Measurements from ENCODE around the gene COQ5.
A peak's percentile ranks its signal among the peaks of the same experiment; 100 is the strongest.
"Not testable (repeated sequence)": the region's sequence is repeated elsewhere in the genome, so short reads cannot be mapped to it uniquely, and the experiment has no call there.

The COQ5 gene

DNA sequence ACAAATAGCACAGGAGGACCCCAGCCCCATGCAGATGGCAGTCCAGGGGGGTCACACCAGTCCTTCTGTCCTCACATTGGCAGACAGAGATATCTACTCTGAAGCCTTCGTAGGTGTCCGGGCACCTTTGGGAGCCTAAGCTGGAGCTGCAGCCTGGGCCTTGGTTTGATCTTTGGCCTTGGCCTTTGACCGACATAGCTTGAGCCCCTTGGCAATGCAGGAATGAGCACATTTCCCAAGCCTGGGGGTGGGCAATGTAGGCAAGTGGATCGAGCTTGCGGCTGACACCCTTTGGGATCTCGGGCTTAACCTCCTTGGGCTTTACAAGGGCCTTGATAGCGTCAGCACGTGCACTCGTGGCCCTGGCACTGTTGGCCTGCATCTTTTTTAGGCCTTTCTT, 6.4 kb downstream of the COQ5 start:
- DNase-seq = no peak

DNA sequence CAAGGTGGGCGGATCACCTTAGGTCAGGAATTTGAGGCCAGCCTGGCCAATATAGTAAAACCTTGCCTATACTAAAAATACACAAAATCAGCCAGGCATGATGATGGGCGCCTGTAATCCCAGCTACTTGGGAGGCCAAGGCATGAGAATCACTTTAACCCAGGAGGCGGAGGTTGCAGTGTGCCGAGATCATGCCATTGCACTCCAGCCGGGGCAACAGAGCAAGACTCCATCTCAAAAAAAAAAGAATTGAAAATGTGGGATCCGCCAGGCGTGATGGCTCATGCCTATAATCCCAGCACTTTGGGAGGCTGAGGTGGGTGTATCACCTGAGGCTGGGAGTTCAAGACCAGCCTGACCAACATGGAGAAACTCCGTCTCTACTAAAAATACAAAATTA, 9.6 kb downstream of the COQ5 start:
- DNase-seq = not testable (repeated sequence)

DNA sequence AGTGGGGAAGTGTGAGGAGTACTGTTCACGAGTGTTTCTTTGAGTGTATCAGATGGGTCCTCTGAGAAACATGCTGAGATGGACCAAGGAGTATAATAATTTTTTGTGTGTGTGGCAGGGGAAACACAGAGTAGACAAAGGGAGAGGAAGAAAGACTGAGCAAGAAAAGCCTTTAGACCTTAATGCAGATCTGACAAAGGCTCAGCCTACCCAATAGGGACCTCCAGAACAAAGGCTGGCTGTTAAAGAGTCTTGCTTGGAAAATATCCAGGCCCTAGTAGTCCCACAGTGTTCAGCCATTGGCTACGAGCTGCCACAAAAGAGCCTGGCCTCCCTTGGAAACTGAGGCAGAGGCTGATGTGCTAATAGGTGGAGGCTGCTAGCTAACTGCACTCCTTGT, 13.5 kb downstream of the COQ5 start:
- no peak for DNase-seq

DNA sequence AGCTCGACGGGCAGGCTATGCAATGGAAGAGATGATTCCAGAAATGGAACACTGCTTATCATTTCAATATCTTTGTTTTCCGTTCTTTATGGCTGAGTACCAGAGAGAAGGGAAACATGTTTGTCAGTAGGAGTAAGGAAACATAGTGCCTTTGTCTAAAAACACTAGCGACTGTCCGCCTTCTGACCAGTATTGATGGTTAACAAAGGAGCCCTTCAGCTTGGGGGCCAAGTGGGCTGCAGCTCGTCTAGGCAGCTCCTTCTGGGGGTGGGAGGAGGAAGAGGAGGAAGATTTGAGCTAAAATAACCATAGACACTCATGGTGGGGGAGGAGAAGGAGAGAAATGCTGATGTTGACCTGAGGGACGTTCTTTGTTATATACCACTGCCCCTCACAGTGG, 15.0 kb downstream of the COQ5 start:
- DNase-seq = no peak

DNA sequence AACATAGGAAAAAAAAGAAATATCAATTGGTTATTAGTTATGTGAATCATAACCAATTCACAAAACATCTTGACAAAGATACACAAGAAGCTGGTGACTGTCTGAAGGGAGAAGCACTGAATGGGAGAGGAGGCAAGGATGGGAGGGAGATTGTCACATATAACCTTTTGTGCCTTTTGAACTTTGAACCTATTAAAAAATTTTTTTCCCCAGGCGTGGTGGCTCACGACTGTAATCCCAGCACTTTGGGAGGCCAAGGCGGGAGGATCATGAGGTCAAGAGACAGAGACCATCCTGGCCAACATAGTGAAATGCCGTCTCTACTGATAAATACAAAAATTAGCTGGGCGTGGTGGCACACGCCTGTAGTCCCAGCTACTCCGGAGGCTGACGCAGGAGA, 20.4 kb downstream of the COQ5 start:
- no peak for DNase-seq

DNA sequence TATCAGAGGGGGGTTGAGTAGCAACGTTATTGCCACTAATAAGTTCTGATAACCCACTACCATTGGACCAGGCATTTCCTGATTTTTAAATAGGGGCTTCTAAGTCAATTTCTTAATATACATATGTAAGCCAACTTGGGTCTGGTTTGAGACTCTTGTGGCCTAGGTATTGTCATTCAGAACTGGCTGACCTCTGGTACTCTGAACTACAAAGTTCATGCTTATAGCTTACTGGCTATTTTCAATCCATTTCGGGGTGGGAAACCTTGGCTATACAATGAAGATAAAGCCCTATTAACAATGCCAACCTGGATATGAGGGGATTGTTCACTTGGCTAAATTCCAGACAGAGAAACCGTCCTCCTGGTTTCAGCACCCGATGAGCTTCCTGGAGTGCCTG, 24.4 kb downstream of the COQ5 start:
- DNase-seq = no peak

DNA sequence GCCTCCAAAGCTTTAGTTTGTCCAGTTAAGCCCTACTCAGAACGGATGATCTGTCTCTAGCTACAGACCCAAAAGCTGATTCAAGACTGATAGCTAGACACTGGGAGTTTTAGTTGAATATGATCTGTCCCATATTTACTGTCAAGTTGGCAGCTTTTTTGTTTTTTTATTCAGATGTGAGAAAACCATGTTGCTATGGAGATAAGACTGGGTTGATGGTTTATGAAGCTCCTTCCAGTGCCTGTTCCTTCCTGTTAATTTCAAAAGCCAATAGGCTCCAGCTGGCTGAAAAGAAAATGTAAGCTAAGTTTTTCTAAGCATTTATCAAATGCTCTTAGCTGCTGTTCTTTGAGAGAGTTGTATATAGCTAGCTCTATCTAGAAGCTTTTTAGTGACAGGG, 28.4 kb downstream of the COQ5 start:
- no peak for DNase-seq

DNA sequence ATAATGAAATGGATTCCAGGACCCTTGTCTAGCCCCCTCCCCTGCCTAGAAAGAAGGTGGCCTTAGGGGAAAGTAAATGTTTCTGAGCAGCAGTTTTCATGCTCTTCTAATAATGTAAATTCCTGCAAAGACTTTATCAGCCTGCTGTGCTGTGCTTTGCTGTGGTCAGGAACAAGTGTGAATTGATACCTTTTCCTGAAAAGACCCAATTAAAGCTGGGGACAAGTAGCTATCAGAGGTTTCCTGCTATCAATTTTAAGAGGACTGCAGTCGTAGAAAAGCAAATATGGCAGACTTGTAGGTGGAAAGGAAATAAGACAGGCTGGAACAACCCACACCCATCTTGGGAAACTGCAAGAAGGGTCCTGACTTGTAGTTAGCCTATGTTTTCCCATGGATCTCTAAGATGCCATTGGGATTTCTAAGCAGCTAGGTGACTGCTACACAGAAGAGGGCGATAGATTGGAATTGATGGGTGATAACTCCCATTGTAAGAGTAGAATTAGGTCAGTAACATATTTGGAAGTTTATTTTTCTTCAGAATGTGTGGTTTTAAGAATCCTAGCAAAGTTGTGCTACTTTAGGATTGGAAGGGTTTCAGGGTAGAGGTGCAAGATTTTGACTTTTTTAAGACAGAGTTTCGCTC, 30.0 kb downstream of the COQ5 start:
- no peak for DNase-seq

DNA sequence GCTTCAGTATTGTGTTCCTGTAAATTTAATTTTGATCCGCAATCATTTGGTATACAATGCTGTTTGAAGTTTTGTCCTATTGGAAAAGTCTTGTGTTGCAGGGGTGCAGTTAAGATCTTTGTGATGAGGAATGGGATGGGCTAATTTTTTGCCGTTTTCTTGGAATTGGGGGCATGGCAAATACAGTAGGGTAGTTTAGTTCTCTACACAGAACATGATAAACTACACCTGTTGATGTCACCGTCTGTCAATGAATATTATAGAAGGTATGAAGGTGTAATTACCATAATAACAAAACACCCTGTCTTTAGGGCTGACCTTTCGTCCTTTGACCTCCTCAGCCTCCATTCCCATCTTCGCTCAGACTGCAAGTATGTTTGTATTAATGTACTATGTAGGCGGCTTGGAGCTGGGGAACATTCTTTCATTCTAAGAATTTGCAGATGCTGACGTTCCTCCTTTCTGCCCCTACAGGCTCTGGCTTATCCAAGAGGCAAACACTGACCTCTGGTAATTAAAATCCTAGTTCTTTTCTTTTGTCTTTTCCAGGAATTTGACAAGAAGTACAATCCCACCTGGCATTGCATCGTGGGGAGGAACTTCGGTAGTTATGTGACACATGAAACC, 31.3 kb downstream of the COQ5 start:
- no peak for DNase-seq

DNA sequence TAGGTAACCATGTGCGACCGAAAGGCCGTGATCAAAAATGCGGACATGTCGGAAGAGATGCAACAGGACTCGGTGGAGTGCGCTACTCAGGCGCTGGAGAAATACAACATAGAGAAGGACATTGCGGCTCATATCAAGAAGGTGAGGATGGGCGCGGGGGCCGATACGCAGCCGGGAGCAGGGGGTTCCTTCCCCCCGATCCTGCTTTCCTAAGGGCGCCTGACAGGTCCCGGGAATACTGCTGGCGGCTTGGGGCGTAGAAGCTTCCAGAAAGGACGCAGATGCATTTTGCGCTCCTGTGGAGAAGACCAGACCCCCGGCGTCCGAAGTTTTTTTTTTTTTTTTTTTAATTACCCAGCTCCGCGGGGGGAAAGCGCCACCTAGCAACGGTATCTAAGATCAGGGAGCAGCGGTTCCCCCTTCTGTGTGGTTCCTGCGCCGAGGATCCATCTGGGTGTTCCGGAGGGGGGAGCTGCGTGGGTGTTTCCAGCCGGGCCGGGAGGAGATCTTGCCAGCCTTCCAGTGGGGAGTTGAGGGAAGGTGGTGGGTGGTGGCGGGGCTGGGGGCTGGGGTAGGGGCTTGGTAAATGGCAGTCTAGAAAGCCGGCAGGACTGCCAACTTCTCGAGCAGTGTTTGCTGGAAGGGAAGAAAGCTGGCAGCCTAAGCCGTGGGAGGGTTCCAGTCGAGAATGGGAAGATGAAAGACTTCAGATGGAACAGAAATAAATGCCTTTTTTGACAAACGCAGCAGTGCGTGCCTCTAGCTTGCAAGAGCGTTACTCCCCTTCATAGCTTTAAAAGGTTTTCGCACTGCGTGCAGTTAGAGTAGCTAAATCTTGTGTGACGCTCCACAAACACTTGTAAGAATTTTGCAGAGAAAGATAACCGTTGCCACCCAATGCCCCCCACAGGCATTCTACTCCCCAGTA, 32.3 kb downstream of the COQ5 start:
- DNase-seq = peak; percentile 27

DNA sequence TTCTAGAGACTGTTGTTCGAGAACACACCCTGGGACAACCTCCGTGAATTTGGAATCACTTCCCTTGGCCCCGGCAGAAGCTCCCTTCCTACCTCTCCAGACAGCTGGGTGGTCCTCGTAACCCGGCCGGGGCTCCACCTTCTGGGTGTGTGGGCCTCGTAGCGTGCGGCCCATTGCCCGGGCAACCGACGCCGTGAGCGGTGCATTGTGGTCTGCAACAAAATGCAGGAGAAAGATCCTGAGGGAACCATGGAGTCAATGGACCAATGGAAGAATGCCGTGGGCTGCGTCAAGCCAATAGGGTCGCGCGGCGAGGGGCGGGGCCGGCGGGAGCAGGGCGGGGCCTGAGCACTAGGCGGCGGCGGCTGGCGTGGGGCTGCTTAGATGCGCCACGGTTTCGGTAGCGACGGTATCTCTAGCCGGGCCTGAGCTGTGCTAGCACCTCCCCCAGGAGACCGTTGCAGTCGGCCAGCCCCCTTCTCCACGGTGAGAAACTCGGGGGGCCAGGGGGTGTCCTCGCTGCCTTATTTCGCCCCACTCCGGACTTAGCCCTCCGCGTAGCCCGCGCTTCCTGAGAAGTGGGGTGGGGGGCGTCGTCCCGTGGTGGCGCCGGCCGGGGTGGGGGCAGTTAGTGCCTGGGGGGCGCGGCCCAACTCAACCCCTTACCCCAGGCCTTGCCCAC, 33.1 kb downstream of the COQ5 start, which contains the start of gene DYNLL1:
TSS of gene DYNLL1 (plus strand) at position 383 of the 682 bp plus-strand sequence. CDS start 309 bp downstream, outside the sequence.
- DNase-seq = peak; percentile 92

DNA sequence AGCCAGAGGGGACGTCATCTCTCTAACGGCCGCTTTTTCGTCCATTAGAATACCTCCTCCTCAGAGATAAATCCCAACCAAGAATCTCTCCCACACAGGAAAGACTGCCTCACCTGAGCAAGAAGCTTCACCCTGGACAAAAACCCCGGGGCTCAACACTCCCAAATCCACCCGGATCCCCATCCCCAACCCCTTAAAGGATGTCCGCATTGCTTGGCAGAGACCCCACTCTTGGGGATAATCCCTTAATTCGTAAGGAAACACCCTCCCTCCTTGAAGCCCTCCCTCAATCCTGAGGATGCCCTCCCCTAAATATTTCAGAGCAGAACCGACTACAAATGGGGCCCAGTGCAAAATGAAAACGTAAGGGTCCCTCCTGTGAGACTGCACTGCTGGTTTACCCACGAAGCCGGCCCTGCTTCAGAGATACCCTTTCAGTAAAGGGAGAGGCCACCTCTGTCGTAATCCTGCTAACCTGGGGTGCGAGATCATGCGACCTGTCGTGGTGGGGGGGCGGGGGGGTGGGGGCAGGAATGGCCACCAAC, 33.7 kb downstream of the COQ5 start:
- peak; percentile 66 for DNase-seq

DNA sequence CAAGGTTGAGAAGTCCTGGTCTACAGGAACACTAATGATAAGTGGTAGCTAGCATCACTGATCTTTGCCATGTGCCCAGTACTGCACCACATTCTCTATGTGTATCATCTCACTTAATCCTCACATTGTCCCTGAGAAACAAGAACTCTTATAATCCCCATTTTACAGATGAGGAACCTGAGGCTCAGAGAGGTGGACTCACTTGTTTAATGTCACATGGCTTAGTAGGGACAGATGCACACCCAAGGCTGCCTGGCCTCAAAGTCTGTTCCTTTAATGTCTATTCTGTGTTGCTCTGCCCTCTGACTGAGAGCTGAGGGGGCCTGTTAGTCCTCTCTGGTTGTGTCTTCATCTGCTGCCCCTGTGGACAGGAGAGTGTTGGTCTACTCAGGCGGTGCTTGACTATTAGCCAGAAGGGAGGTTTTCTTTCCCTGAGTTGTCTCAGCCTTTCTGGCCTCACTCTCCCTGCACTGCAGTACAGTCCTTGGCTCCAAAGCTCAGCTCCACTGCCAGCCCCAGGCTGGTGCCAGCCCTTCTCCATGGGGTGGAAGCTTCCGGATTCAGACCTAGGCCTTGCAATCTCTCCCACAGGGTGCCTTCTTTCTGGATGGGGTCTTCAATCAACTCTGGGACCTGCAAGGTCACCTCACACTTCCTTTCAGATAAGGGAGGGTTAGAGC, 38.0 kb downstream of the COQ5 start:
- no peak for DNase-seq

DNA sequence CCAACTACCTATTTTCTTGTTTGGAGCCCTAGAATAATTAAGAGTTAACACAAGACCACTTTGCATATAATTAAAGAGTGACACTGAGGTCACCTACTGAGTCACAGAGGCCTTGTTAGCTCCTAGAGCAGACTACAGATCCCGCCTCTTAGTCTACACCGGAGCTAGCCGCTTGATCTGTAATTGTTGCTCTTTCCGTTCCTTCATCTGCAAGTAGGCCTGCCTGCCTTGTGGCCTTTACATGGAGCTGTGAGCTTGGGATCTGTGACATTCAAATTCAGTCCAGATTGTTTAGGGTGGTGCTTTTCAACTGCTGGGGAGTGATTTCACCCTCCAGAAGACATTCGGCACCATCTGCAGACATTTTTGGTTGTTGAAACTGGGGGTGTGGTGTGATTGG, 38.6 kb downstream of the COQ5 start:
- DNase-seq = no peak

DNA sequence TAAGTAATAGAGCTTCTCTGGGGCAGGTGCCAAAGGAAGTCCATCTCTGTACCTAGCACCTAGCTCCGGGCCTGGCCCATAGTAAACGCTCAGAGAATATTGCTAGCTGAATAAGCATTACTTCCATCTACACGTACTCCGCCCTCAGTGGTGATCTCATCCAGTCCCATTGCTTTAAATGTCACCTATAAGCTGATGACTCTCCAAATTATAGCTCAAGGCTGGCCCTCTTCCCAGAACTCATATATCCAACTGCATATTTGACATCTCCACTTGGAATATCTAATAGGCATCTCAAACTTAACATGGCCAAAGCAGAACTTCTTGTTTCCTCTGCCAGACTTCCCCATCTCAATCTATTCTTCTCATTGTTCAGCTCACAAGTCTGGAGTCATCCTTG, 39.9 kb downstream of the COQ5 start:
- DNase-seq = no peak

DNA sequence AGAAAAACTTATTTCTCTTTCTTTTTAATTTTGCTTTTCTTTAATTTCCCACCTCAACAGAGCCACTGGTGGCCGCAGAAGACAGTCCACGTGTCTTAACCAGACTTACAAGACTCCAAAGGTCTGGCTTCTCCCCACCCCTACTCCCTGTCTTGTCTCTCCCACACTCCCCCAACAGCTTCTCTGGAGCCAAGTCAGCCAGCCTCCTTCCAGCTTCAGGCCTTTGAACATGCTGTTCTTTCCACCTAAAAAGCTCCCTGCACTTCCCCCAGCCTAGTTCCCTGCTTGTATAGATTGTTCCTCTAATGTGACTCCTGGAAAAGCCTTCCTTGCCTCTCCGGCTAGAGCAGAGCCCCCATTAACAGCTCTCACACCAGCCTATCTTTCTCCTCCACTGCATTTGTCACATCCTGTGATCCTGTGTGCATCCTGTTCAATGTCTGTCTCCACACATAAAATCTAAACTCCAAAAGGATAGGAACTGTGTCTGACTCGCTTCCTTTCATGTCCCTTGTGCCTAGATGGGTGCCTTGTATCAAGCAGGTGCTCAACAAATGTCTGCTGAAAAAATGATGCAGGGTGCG, 40.8 kb downstream of the COQ5 start:
- no peak for DNase-seq

DNA sequence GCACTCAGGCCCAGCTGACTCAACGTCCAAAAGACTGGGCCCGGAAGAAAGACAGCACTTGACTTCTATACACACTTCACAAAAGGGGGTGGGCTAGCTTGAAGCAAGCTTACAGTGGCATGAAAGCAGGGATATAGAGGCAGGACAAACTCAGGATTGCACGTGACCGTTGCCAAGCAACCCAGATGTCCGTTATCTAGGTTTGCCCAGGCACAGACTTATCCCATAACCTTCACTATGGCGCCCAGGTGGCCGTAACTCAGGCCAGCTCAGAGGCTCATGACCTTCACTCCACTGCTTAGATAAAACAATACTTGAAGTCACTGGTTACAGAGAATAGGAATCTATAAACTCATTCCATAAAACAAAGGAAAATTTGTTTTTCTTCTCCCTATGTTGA, 41.4 kb downstream of the COQ5 start:
- DNase-seq = not testable (repeated sequence)

DNA sequence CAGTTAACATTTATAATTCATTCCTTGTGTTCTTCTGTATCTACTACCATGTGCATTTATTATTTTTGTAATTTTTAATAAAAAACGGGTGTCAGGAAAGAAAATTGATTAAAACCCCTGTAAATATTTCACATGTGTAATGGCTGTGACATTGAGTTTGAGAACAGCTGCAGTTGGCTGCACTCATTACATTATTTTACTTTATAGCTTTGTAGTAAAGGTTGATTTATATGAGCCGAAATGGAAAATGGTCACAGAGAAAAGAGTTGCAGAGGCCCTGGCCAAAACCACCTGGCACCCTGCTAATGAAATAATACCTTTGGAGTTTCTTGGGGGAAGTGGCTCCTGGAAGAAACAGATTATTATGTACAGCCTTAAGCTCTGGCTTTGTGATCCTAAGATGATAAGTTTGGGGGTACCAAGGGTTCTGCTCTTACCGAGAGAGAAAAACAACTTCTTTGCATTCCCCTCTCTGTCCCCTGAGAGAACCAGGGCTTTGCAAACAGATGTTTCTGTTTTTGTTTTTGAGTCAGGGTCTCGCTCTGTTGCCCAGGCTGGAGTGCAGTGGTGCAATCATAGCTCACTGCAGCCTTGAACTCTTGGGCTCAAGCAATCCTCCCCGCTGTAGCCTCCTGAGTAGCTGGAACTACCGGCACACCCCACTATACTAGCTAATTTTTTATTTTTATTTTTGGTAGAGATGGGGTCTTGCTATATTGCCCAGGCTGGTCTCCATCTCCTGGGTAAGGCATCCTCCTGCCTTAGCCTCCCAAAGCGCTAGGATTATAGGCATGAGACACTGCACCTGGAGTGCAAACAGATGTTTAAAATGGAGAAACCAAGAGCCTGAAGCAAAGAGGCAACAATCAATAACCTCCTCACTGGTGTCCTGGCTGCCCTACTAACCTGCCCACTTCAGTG, 42.7 kb downstream of the COQ5 start:
- no peak for DNase-seq

DNA sequence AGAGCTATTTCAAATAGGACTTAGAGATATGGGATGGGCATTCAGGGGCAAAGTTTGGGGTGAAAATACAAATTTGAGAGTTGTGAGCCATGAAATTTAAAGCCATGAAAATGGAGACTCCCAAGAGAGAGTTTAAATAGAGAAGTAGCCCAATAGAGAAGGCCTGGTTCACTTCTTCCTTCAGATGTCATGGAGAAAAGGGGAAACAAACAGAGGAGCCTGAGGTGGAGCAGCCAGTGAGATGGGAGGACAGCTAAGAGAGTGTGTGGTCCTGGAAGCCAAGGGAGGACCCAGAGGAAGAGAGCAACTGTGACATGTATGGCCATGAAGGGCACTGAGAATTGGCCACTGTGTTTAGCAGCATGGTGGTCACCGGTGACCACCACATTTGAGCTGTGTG, 45.3 kb downstream of the COQ5 start:
- no peak for DNase-seq

DNA sequence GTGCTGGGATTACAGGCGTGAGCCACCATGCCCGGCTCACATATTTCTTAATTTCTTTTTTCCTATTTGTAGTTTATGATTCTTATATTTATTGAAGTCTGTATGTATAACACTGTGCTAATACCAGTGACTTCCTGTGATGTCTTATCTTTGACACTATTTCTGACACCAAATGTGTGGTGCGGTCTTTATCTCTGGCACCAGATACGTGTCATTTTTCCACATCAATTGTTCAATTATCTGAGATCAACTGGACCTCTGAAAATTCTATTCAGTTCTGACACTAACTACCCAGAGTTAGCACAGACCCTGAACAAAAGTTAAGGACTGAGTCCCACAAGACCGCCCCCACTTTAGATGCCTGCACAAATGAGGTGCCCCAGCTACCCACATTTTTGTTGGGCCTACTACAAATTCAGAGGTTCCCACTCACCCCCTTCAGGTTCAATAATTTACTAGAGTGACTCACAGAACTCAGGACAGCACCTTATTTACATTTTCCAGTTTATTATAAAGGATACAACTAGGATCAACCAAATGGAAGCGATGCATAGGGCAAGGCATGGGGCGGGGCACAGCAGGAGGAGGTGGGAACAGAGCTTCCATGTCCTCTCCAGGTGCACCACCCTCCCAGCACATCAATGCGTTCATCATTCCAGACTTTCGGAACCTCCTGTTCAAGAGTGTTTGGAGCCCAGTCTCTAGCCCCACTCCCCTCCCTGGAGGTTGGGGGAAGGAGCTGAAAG, 47.8 kb downstream of the COQ5 start:
- no peak for DNase-seq
